ENCODE data around the gene ARHGAP18.
"Not testable (repeated sequence)": the region's sequence is repeated elsewhere in the genome, so short reads cannot be mapped to it uniquely, and the experiment has no call there.

ARHGAP18 gene

GRCh38 chr6:129576456-129576855 is 133.5 kb downstream of the ARHGAP18 start:
- H3K9ac ChIP-seq (ENCODE audit: low read length), result no peak overlapping the region
- no peaks in the 10 kb centered on the region for H3K4me1 ChIP-seq (ENCODE audit: control insufficient read depth, insufficient read depth, low read length)
- no peak overlapping the region for H3K27ac ChIP-seq (ENCODE audit: low read depth, low read length)
- no peaks in the 10 kb centered on the region for H3K9me3 ChIP-seq (ENCODE audit: control insufficient read depth, insufficient read depth, low read depth, low read length)
- no peaks in the 10 kb centered on the region for H3K27me3 ChIP-seq (ENCODE audit: control insufficient read depth, insufficient read depth, low read length)
- H3K36me3 ChIP-seq (ENCODE audit: control insufficient read depth, insufficient read depth, low read length), result no peaks in the 10 kb centered on the region
- H3K4me3 ChIP-seq (ENCODE audit: low read depth, low read length), result no peak overlapping the region

GRCh38 chr6:129575378-129576118 is 134.4 kb downstream of the ARHGAP18 start:
- Histone ChIP-seq H3K36me3 (ENCODE audit: control insufficient read depth, insufficient read depth, low read length) (no peaks in the 10 kb centered on the region), H3K4me1 (ENCODE audit: control insufficient read depth, insufficient read depth, low read length) (no peaks in the 10 kb centered on the region), H3K9ac (ENCODE audit: low read length) (no peak overlapping the region), H3K4me3 (ENCODE audit: low read depth, low read length) (no peak overlapping the region), H3K9me3 (ENCODE audit: control insufficient read depth, insufficient read depth, low read depth, low read length) (no peaks in the 10 kb centered on the region), H3K27me3 (ENCODE audit: control insufficient read depth, insufficient read depth, low read length) (no peaks in the 10 kb centered on the region), H3K27ac (ENCODE audit: low read depth, low read length) (no peak overlapping the region)

DNA sequence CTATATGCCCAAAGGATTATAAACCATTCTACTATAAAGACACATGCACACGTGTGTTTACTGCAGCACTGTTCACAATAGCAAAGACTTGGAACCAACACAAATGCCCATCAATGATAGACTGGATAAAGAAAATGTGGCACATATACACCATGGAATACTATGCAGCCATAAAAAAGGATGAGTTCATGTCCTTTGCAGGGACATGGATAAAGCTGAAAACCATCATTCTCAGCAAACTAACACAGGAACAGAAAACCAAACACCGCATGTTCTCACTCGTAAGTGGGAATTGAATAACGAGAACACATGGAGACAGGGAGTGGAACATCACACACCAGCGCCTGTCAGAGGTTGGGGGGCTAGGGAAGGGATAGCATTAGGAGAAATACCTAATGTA is 135.4 kb downstream of the ARHGAP18 start:
- not testable (repeated sequence) for H3K4me3 ChIP-seq (ENCODE audit: low read depth, low read length); H3K27ac ChIP-seq (ENCODE audit: low read depth, low read length); H3K36me3 ChIP-seq (ENCODE audit: control insufficient read depth, insufficient read depth, low read length); H3K9ac ChIP-seq (ENCODE audit: low read length); H3K9me3 ChIP-seq (ENCODE audit: control insufficient read depth, insufficient read depth, low read depth, low read length); H3K27me3 ChIP-seq (ENCODE audit: control insufficient read depth, insufficient read depth, low read length); H3K4me1 ChIP-seq (ENCODE audit: control insufficient read depth, insufficient read depth, low read length)

DNA sequence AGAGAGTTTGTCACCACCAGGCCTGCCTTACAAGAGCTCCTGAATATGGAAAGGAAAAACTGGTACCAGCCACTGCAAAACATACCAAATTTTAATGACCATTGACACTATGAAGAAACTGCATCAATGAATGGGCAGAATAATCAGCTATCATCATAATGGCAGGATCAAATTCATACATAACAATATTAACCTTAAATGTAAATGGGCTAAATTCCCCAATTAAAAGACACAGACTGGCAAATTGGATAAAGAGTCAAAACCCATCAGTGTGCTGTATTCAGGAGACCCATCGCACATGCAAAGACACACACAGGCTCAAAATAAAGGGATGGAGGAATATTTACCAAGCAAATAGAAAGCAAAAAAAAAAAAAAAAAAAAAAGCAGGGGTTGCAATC is 139.0 kb downstream of the ARHGAP18 start:
- not testable (repeated sequence) for H3K4me3 ChIP-seq (ENCODE audit: low read depth, low read length); H3K27me3 ChIP-seq (ENCODE audit: control insufficient read depth, insufficient read depth, low read length); H3K9ac ChIP-seq (ENCODE audit: low read length); H3K9me3 ChIP-seq (ENCODE audit: control insufficient read depth, insufficient read depth, low read depth, low read length); H3K4me1 ChIP-seq (ENCODE audit: control insufficient read depth, insufficient read depth, low read length); H3K27ac ChIP-seq (ENCODE audit: low read depth, low read length); H3K36me3 ChIP-seq (ENCODE audit: control insufficient read depth, insufficient read depth, low read length)

GRCh38 chr6:129568015-129568414 is 142.0 kb downstream of the ARHGAP18 start:
- Histone ChIP-seq H3K27me3 (ENCODE audit: control insufficient read depth, insufficient read depth, low read length) (no peaks in the 10 kb centered on the region), H3K4me3 (ENCODE audit: low read depth, low read length) (no peak overlapping the region), H3K4me1 (ENCODE audit: control insufficient read depth, insufficient read depth, low read length) (peaks cover 5% of the 10 kb centered on the region; the same call in 1 of the 2 replicates), H3K36me3 (ENCODE audit: control insufficient read depth, insufficient read depth, low read length) (no peaks in the 10 kb centered on the region), H3K27ac (ENCODE audit: low read depth, low read length) (no peak overlapping the region), H3K9me3 (ENCODE audit: control insufficient read depth, insufficient read depth, low read depth, low read length) (no peaks in the 10 kb centered on the region), H3K9ac (ENCODE audit: low read length) (no peak overlapping the region)

GRCh38 chr6:129567374-129567773 is 142.6 kb downstream of the ARHGAP18 start:
- Histone ChIP-seq H3K27me3 (ENCODE audit: control insufficient read depth, insufficient read depth, low read length) (no peaks in the 10 kb centered on the region), H3K4me1 (ENCODE audit: control insufficient read depth, insufficient read depth, low read length) (peaks cover 5% of the 10 kb centered on the region; the same call in 1 of the 2 replicates), H3K4me3 (ENCODE audit: low read depth, low read length) (no peak overlapping the region), H3K27ac (ENCODE audit: low read depth, low read length) (no peak overlapping the region), H3K36me3 (ENCODE audit: control insufficient read depth, insufficient read depth, low read length) (no peaks in the 10 kb centered on the region), H3K9ac (ENCODE audit: low read length) (no peak overlapping the region), H3K9me3 (ENCODE audit: control insufficient read depth, insufficient read depth, low read depth, low read length) (no peaks in the 10 kb centered on the region)

GRCh38 chr6:129565811-129566210 is 144.2 kb downstream of the ARHGAP18 start:
- H3K27me3 ChIP-seq (ENCODE audit: control insufficient read depth, insufficient read depth, low read length), result no peaks in the 10 kb centered on the region
- H3K36me3 ChIP-seq (ENCODE audit: control insufficient read depth, insufficient read depth, low read length), result no peaks in the 10 kb centered on the region
- H3K4me1 ChIP-seq (ENCODE audit: control insufficient read depth, insufficient read depth, low read length), result peaks cover 5% of the 10 kb centered on the region; the same call in 1 of the 2 replicates
- H3K27ac ChIP-seq (ENCODE audit: low read depth, low read length), result no peak overlapping the region
- H3K4me3 ChIP-seq (ENCODE audit: low read depth, low read length), result no peak overlapping the region
- H3K9ac ChIP-seq (ENCODE audit: low read length), result no peak overlapping the region
- no peaks in the 10 kb centered on the region for H3K9me3 ChIP-seq (ENCODE audit: control insufficient read depth, insufficient read depth, low read depth, low read length)

- Histone ChIP-seq H3K27me3 (ENCODE audit: control insufficient read depth, insufficient read depth, low read length) (no peaks in the 10 kb centered on the region), H3K4me1 (ENCODE audit: control insufficient read depth, insufficient read depth, low read length) (peaks cover 5% of the 10 kb centered on the region; the same call in 1 of the 2 replicates), H3K36me3 (ENCODE audit: control insufficient read depth, insufficient read depth, low read length) (no peaks in the 10 kb centered on the region), H3K9me3 (ENCODE audit: control insufficient read depth, insufficient read depth, low read depth, low read length) (no peaks in the 10 kb centered on the region), H3K27ac (ENCODE audit: low read depth, low read length) (no peak overlapping the region), H3K4me3 (ENCODE audit: low read depth, low read length) (no peak overlapping the region), H3K9ac (ENCODE audit: low read length) (no peak overlapping the region)
Measured at GRCh38 chr6:129565366-129565765, 144.6 kb downstream of the ARHGAP18 start.

GRCh38 chr6:129558248-129558647 is 151.7 kb downstream of the ARHGAP18 start:
- Histone ChIP-seq H3K27ac (ENCODE audit: low read depth, low read length) (no peak overlapping the region), H3K27me3 (ENCODE audit: control insufficient read depth, insufficient read depth, low read length) (no peaks in the 10 kb centered on the region), H3K9ac (ENCODE audit: low read length) (no peak overlapping the region), H3K9me3 (ENCODE audit: control insufficient read depth, insufficient read depth, low read depth, low read length) (no peaks in the 10 kb centered on the region), H3K4me3 (ENCODE audit: low read depth, low read length) (no peak overlapping the region), H3K4me1 (ENCODE audit: control insufficient read depth, insufficient read depth, low read length) (peaks cover 2% of the 10 kb centered on the region; the same call in 1 of the 2 replicates), H3K36me3 (ENCODE audit: control insufficient read depth, insufficient read depth, low read length) (no peaks in the 10 kb centered on the region)

DNA sequence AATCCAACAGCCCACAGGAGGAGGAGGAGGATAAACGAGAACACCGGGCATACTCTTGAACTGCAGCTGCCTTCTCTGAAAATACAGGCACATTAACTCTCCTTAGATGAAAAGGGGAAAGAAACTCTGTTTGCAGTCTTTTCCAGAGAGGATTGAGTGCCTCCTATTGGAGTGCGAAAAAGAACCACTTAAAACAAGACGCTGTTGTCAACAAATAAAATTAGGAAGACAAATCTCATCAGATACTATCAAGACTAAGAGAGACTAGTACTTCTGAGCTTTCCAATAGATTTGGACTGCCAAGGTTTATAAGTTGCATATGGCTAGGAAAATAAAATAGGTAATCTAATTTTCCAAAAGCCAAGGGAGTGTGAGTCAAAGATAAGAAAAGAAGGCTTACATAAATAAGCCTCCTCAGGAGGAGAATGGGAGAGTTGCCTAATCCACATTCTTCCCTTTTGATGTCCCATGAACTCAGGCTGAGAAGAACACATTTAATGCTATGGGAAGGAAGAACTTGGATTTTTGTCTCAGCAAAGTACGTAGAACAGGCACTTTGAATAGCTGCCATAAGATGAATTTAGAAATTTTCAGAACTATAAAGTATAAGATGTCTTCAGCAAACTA is 154.7 kb downstream of the ARHGAP18 start:
- no peaks in the 10 kb centered on the region for H3K36me3 ChIP-seq (ENCODE audit: control insufficient read depth, insufficient read depth, low read length)
- H3K27me3 ChIP-seq (ENCODE audit: control insufficient read depth, insufficient read depth, low read length), result no peaks in the 10 kb centered on the region
- H3K4me3 ChIP-seq (ENCODE audit: low read depth, low read length), result no peak overlapping the region
- no peak overlapping the region for H3K9ac ChIP-seq (ENCODE audit: low read length)
- H3K4me1 ChIP-seq (ENCODE audit: control insufficient read depth, insufficient read depth, low read length), result peaks cover 2% of the 10 kb centered on the region; the same call in 1 of the 2 replicates
- no peak overlapping the region for H3K27ac ChIP-seq (ENCODE audit: low read depth, low read length)
- no peaks in the 10 kb centered on the region for H3K9me3 ChIP-seq (ENCODE audit: control insufficient read depth, insufficient read depth, low read depth, low read length)

GRCh38 chr6:129552413-129552812 is 157.6 kb downstream of the ARHGAP18 start:
- Histone ChIP-seq H3K27ac (ENCODE audit: low read depth, low read length) (no peak overlapping the region), H3K36me3 (ENCODE audit: control insufficient read depth, insufficient read depth, low read length) (no peaks in the 10 kb centered on the region), H3K27me3 (ENCODE audit: control insufficient read depth, insufficient read depth, low read length) (no peaks in the 10 kb centered on the region), H3K9ac (ENCODE audit: low read length) (no peak overlapping the region), H3K4me3 (ENCODE audit: low read depth, low read length) (no peak overlapping the region), H3K4me1 (ENCODE audit: control insufficient read depth, insufficient read depth, low read length) (peaks cover 2% of the 10 kb centered on the region; the same call in 1 of the 2 replicates), H3K9me3 (ENCODE audit: control insufficient read depth, insufficient read depth, low read depth, low read length) (no peaks in the 10 kb centered on the region)
